ENCODE data around the gene NECTIN4. TPM values are rescaled to one million over a fixed set of nuclear protein-coding genes. Genes with fewer than 3 reads are reported as not detected.

NECTIN4 gene
- total and polyA plus RNA-seq, 2 experiments from 2014 or later, result 5.9 to 8.5 TPM

- Histone ChIP-seq H2AFZ (no peak overlapping the region), H3K4me1 (ENCODE audit: insufficient read depth) (no peaks in the 10 kb centered on the region), H3K9me2 (replicated peaks; ENCODE audit: insufficient read depth) (no peaks in the 10 kb centered on the region), H3K36me3 (replicated peaks; ENCODE audit: insufficient read depth, low read depth) (no peaks in the 10 kb centered on the region), H3K9me3 (ENCODE audit: low read depth) (no peaks in the 10 kb centered on the region), H3K79me2 (no peaks in the 10 kb centered on the region), H4K20me1 (ENCODE audit: insufficient read depth, poor library complexity, severe bottlenecking) (no peaks in the 10 kb centered on the region), H3K27ac (no peak overlapping the region), H3K4me3 (no peak overlapping the region), H3K27me3 (no peaks in the 10 kb centered on the region), H3K4me2 (no peak overlapping the region)
- WGBS (ENCODE audit: low lambda C conversion rate, missing lambda C conversion rate), result 91% methylated on average over 3 of the region's 3 CpGs
- TF ChIP-seq EZH2 (IDR thresholded peaks at IDR 0.05; ENCODE audit: borderline replicate concordance) (no peak), CTCF (IDR thresholded peaks at IDR 0.05; ENCODE audit: poor library complexity) (no peak), EZH2phosphoT487 (IDR thresholded peaks at IDR 0.05; ENCODE audit: low read depth, severe bottlenecking, unreplicated experiment) (no peak)
- DNase-seq (ENCODE audit: low spot score), result no peak
These were observed 36.5 kb downstream of the NECTIN4 start for GRCh38 chr1:161052899-161053298.

- Histone ChIP-seq H3K27ac (no peak overlapping the region), H3K36me3 (replicated peaks; ENCODE audit: insufficient read depth, low read depth) (no peaks in the 10 kb centered on the region), H3K4me1 (ENCODE audit: insufficient read depth) (peaks cover 4% of the 10 kb centered on the region), H3K4me2 (no peak overlapping the region), H2AFZ (no peak overlapping the region), H3K4me3 (no peak overlapping the region), H3K79me2 (no peaks in the 10 kb centered on the region), H4K20me1 (ENCODE audit: insufficient read depth, poor library complexity, severe bottlenecking) (no peaks in the 10 kb centered on the region), H3K9me2 (replicated peaks; ENCODE audit: insufficient read depth) (no peaks in the 10 kb centered on the region), H3K9me3 (ENCODE audit: low read depth) (peaks cover 7% of the 10 kb centered on the region), H3K27me3 (no peaks in the 10 kb centered on the region)
- 93% methylated on average over 10 of the region's 10 CpGs for WGBS (ENCODE audit: low lambda C conversion rate, missing lambda C conversion rate)
- TF ChIP-seq EZH2phosphoT487 (IDR thresholded peaks at IDR 0.05; ENCODE audit: low read depth, severe bottlenecking, unreplicated experiment) (no peak), CTCF (IDR thresholded peaks at IDR 0.05; ENCODE audit: poor library complexity) (no peak), EZH2 (IDR thresholded peaks at IDR 0.05; ENCODE audit: borderline replicate concordance) (no peak)
- no peak for DNase-seq (ENCODE audit: low spot score)
These were observed 38.1 kb downstream of the NECTIN4 start for GRCh38 chr1:161051219-161051618.

GRCh38 chr1:161048949-161049722 is 40.2 kb downstream of the NECTIN4 start:
- DNase-seq (ENCODE audit: low spot score), result no peak
- Histone ChIP-seq H3K36me3 (replicated peaks; ENCODE audit: insufficient read depth, low read depth) (no peaks in the 10 kb centered on the region), H4K20me1 (ENCODE audit: insufficient read depth, poor library complexity, severe bottlenecking) (no peaks in the 10 kb centered on the region), H3K79me2 (peaks cover 7% of the 10 kb centered on the region), H2AFZ (no peak overlapping the region), H3K4me2 (no peak overlapping the region), H3K9me2 (replicated peaks; ENCODE audit: insufficient read depth) (no peaks in the 10 kb centered on the region), H3K4me3 (no peak overlapping the region), H3K27me3 (no peaks in the 10 kb centered on the region), H3K9me3 (ENCODE audit: low read depth) (peaks cover 7% of the 10 kb centered on the region), H3K4me1 (ENCODE audit: insufficient read depth) (peaks cover 7% of the 10 kb centered on the region), H3K27ac (no peak overlapping the region)
- no peak for TF ChIP-seq CTCF (IDR thresholded peaks at IDR 0.05; ENCODE audit: poor library complexity)
- no peak for TF ChIP-seq EZH2phosphoT487 (IDR thresholded peaks at IDR 0.05; ENCODE audit: low read depth, severe bottlenecking, unreplicated experiment)
- TF ChIP-seq EZH2 (IDR thresholded peaks at IDR 0.05; ENCODE audit: borderline replicate concordance), result no peak
- 97% methylated on average over 5 of the region's 5 CpGs for WGBS (ENCODE audit: low lambda C conversion rate, missing lambda C conversion rate)

Data from hepatocyte (in vitro differentiated cells).